ENCODE measurements around the gene HTT-AS. TPM values are rescaled to one million over a fixed set of nuclear protein-coding genes. Genes with fewer than 3 reads are reported as not detected.
"Not testable (repeated sequence)": the region's sequence is repeated elsewhere in the genome, so short reads cannot be mapped to it uniquely, and the experiment has no call there.

HTT-AS gene
- total RNA-seq, 1 donor from 2014 or later = not detected

DNA sequence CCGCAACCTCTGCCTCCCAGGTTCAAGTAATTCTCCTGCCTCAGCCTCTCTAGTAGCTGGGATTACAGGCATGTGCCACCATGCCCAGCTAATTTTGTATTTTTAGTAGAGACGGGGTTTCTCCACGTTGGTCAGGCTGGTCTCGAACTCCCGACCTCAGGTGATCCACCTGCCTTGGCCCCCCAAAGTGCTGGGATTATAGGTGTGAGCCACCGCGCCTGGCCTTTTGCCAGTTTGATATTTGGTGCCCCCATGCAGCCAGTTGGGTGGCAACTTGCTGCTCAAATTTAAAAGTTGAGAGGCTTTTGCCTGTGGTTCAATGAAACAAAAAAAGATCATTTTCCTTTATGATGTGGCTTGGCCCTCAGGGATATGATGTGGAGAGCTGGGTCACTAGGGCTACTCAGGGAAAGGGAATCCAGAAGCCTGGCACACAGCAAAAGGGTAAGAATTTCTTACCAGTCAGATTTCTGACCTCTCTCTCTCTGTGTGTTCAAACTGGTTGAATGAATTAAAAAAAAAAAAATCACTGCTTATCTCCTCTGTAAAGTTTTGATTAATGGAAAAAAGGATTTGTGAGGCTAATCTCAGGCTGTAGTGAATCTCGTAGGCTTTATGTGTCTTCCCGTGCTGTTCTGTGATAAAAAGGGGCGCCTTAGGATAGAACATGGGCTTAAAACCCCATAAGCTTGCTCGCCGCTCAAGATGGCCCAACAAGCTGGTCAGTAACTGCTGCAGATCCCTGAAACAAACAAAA lies 23.0 kb downstream of the HTT-AS start:
- DNase-seq (ENCODE audit: low read depth) = not testable (repeated sequence)

- DNase-seq (ENCODE audit: low read depth) = peak; percentile 82
Measured at GRCh38 chr4:3047464-3048286, 26.7 kb downstream of the HTT-AS start.

GRCh38 chr4:3046623-3047022 lies 27.7 kb downstream of the HTT-AS start:
- DNase-seq (ENCODE audit: low read depth) = no peak

DNA sequence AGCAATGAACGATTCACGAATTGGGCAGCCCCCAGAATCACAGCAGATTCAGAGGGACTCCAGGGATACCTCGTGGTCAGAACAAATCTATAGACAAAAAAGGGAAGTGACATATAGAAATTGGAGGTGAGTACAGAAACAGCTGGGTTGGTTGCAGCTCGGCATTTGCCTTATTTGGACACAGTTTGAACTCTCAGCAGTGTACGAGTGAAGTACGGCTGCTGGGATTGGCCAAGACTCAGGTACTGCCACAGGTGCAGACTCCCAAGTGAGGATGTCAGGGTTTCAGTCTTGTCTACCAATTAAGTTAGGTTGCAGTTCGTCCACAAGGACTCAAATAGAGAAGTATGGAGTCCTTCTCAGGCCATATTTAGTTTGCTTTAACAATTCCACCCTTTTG lies 28.2 kb downstream of the HTT-AS start:
- DNase-seq (ENCODE audit: low read depth) = no peak

DNA sequence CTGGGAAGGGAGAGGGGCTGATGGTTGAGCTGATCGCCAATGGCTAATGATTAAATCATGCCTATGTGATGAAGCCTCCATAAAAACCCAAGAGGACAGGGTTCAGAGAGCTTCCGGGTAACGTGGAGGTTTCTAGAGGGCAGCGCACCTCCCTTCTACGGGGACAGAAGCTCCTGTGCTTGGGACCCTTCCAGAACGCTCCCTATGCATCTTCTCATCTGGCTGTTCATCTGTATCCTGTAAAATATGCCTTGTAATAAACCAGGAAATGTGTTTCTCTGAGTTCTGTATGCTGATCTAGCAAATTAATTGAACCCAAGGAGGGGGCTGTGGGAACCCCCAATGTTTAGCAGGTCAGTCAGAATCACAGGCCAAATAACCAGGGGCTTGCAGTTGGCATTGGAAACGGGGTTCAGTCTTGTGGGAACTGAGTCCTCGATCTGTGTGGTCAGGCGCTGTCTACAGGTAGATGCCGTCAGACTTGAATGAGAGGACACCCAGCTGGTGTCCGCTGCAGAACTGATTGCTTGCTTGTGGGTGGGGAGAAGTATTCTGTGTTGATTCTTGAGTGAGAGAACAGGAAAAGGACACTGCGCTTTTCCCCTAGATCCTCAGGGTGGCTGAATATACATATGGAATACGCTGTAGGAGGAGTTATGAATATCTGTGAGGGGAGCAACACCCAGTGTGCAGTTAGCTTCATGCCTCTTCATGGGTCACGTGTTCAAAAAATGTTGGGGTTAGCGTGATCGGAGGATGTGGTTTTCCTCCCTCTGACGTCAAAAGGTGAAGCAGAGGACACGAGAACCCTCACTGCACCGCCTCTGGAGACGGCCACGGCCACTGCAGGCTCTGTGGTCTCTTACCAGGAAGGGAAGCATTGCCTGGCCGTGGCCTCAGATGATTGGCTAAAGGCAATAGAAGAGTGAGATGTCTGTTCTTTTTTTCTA lies 29.2 kb downstream of the HTT-AS start:
- DNase-seq (ENCODE audit: low read depth) = peak; percentile 46

GRCh38 chr4:3043282-3044020 lies 30.9 kb downstream of the HTT-AS start:
- no peak for DNase-seq (ENCODE audit: low read depth)

DNA sequence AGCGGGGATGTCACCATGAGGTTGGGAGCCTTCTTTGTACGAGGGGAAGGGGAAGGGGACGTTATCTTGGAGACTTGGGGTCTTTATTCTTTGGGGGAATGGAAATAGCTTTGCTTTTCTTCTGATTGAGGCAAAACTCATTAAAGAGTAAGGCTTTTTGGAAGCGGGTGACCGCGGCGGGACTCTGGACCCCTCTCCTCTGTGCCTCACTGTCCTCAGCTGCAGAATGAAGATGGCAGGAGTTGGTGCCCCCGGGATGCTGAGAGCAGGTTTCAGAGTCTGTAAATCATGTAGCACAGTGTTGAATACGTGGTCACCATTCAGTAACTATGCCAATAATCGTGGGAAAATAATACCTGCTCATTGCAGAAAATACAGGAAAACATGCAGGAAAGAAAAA lies 32.1 kb downstream of the HTT-AS start:
- no peak for DNase-seq (ENCODE audit: low read depth)

DNA sequence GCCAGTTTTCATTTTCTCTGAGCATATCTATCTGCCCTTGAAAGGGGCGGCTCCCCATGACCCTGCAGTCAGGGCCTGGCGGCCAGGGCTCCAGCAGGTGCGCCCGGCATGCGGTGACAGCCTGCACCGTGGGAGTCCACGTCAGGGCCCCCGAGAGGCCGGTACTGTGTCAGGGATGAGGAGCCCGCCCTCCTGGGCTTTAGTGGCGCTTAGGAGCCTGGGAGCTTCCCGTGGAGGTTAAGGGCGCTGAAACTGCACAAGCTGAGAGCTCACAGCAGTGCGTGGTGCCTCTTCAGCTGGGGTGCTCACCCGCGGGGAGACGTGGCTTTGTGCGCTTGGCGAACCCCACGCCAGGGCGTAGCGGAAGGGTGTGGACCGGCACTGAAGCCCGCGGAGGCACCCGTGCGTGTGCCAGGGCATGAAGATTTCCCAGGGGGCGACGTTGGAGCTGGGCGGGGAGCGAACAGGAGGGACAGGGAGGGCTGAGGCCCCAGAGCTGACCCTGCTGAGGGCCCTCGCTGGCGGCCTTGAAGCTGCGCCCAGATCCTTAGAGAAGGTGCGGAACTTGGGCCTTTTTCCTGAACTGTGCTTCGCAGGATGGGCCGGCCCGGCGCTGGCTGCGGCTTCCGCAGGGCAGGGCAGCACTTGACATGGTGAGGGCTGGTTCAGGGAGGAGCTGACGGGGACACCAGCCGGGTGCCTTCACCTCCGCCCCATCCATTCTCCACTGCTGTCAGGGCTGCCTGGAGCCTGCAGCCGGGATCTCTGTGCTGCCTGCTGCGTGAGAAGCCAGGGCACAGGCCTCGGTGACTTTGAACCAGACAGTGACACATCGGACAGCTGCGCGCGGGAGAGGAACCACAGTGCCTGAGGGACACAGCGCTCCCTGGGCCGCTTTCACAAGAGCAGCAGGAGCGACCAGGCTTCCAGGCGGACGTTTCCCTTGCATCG lies 32.9 kb downstream of the HTT-AS start:
- peak; percentile 97 for DNase-seq (ENCODE audit: low read depth)

GRCh38 chr4:3040452-3041191 lies 33.7 kb downstream of the HTT-AS start:
- no peak for DNase-seq (ENCODE audit: low read depth)

GRCh38 chr4:3039706-3040366 lies 34.5 kb downstream of the HTT-AS start:
- DNase-seq (ENCODE audit: low read depth) = no peak

DNA sequence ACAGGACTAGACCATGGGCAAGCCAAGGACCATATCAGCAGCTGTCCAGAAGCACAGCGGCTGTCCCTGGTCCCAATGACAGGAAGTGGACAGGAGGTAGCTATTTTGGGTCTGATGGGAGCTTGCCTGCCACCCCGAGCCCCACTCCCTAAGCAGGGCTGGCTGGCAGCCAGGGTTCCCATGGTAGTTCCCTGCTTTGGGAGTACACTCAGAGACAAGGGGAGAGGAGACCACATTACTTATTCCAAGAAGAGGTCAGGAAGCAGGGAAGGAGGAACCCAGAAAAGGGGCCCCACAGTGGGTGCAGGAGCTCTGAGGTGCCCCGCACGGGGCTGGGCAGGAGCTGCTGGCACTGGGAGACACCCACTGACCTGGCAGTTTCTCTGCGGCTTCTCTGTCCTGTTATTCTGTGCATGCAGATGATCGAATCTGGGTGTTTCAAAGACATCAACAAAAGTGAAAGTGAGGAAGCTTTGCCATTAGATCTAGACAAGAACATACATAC lies 36.3 kb downstream of the HTT-AS start:
- DNase-seq (ENCODE audit: low read depth) = peak; percentile 98

- no peak for DNase-seq (ENCODE audit: low read depth)
Measured at GRCh38 chr4:3036131-3036952, 38.0 kb downstream of the HTT-AS start.

GRCh38 chr4:3035674-3036073 lies 38.7 kb downstream of the HTT-AS start:
- no peak for DNase-seq (ENCODE audit: low read depth)

DNA sequence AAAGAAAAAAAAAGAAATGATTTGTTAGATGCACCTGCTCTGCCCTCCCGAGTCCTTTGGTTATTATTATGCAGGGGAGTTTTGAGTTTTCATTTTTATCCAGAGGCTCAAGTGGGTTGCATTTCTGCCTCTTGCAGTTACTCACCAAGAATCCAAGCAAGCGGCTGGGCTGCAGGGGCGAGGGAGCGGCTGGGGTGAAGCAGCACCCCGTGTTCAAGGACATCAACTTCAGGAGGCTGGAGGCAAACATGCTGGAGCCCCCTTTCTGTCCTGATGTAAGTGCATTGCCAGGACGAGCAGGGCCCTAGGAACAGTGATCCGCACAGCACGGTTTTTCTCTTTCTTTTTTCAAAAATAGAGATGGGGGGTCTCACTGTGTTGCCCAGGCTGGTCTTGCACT lies 39.1 kb downstream of the HTT-AS start:
- DNase-seq (ENCODE audit: low read depth) = no peak

GRCh38 chr4:3034231-3034630 lies 40.1 kb downstream of the HTT-AS start:
- peak; percentile 67 for DNase-seq (ENCODE audit: low read depth)

- DNase-seq (ENCODE audit: low read depth) = peak; percentile 58
Measured at GRCh38 chr4:3031357-3032082, 42.8 kb downstream of the HTT-AS start.

Measured in myocyte (in vitro differentiated cells).